Activated CD8-positive, alpha-beta T cell treated with anti-CD3 and anti-CD28 coated beads for 36 hours (primary cell): ENCODE results near the gene GANC. TPM values are rescaled to one million over a fixed set of nuclear protein-coding genes. Genes with fewer than 3 reads are reported as not detected.
"Not testable (repeated sequence)": the region's sequence is repeated elsewhere in the genome, so short reads cannot be mapped to it uniquely, and the experiment has no call there.

Experiments used
- ATAC-seq: fragments of 200-7000 bp; cut with Tn5 transposase; one replicate; pipeline ENCODE4 v1.10.0; 2021; ENCODE audit warnings: mild to moderate bottlenecking, moderate library complexity
- CTCF ChIA-PET: fragments of 350-600 bp; sonication (Branson Sonifier 250); formaldehyde crosslinking; loops from one replicate; lab custom pipeline; 2021; ENCODE audit warnings: antibody characterized with exemption; lab: Charles Lee
- POLR2A ChIA-PET: fragments of 350-600 bp; sonication (Branson Sonifier 250); formaldehyde crosslinking; loops from one replicate; lab custom pipeline; 2021; ENCODE audit warnings: antibody characterized with exemption; lab: Charles Lee
- DNase-seq: peaks from one replicate; pipeline ENCODE4 v3.0.0-alpha.2; 2020
- H3K27ac Mint-ChIP-seq: one replicate; pipeline ENCODE4 v1.8.0; 2021; ENCODE audit warnings: mild to moderate bottlenecking, mixed read lengths
- H3K27me3 Mint-ChIP-seq: one replicate; pipeline ENCODE4 v1.8.0; 2021; ENCODE audit warnings: mixed read lengths
- H3K36me3 Mint-ChIP-seq: one replicate; pipeline ENCODE4 v1.8.0; 2021; ENCODE audit warnings: low read depth, mixed read lengths
- H3K4me1 Mint-ChIP-seq: one replicate; pipeline ENCODE4 v1.8.0; 2021; ENCODE audit warnings: low read depth, mixed read lengths
- H3K4me3 Mint-ChIP-seq: one replicate; pipeline ENCODE4 v1.8.0; 2021; ENCODE audit warnings: mild to moderate bottlenecking, moderate library complexity, mixed read lengths
- H3K9me3 Mint-ChIP-seq: one replicate; pipeline ENCODE4 v1.8.0; 2021; ENCODE audit warnings: mixed read lengths
- CTCF ChIP-seq: fragments of 200-600 bp; IDR thresholded peaks from one replicate; pipeline ENCODE4 v1.8.0; 2022; ENCODE audit warnings: antibody characterized with exemption, mild to moderate bottlenecking
- intact Hi-C: fragments of 100-400 bp; cut with micrococcal nuclease; formaldehyde crosslinking; loops from one replicate; pipeline ENCODE4 v1.10.0; 2022
- total RNA-seq, 2 experiments: library from RNA; stranded (reverse); gene quantifications; one replicate each; pipeline ENCODE4 v1.2.3, GENCODE V29; 2021

GANC gene
- total RNA-seq, 2 experiments from 2014 or later: 18.0 to 22.2 TPM

DNA sequence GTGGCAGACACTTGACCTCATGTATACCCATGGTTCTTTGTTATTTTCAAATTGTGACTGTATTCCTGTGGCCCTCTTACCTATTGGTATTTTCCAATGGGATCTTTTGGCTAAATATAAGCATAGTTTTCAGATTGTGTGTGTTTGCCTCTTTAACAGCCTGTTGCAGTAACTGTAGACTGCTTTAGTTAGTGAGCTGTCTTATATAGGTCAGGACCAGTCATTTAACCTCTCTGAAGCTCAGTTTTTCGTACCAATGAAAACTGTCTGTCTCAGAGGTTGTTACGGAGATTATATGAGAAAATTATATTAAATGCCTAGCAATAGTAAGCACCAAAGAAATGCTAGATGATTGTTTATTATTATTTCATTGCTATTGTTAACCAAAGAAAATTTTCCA lies 57.0 kb downstream of the GANC start:
- Mint-ChIP-seq H3K27ac (no peak overlapping the region), H3K4me3 (no peak overlapping the region), H3K4me1 (no peaks in the 10 kb centered on the region), H3K9me3 (peaks cover 4% of the 10 kb centered on the region), H3K36me3 (peaks cover 18% of the 10 kb centered on the region), H3K27me3 (no peaks in the 10 kb centered on the region)
- intact Hi-C loops: no loop called here
- ChIA-PET POLR2A (no interaction called here), CTCF (no interaction called here)
- TF ChIP-seq CTCF: no peak
- no peak for DNase-seq
- no peak for ATAC-seq

GRCh38 chr15:42331235-42331634 lies 58.2 kb downstream of the GANC start:
- Mint-ChIP-seq H3K36me3 (peaks cover 22% of the 10 kb centered on the region), H3K4me1 (no peaks in the 10 kb centered on the region), H3K9me3 (peaks cover 12% of the 10 kb centered on the region), H3K27ac (no peak overlapping the region), H3K4me3 (no peak overlapping the region), H3K27me3 (no peaks in the 10 kb centered on the region)
- intact Hi-C loops: no loop called here
- TF ChIP-seq CTCF: no peak
- ChIA-PET POLR2A (no interaction called here), CTCF (no interaction called here)
- ATAC-seq (no peak), DNase-seq (no peak)

DNA sequence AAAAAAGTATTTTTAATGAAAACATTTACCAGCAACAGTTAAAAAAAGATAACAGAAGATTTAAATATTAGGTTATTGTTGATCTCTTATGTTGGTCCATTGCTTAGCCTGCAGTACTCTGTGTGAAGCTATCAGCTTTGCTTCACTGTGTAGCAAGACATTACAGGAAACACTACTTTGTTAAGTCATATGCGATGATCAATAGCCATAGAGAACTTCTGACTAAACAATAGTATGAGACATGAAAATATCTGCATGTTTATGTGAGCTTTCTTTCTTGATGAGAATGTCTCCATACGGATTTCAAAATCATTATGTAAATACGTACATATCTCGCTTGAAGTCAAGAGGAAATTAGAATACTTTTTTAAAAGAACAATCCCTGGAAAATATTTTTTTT lies 59.3 kb downstream of the GANC start:
- no peak overlapping the region for H3K27ac Mint-ChIP-seq
- no peaks in the 10 kb centered on the region for H3K4me1 Mint-ChIP-seq
- CTCF ChIA-PET: no interaction called here

DNA sequence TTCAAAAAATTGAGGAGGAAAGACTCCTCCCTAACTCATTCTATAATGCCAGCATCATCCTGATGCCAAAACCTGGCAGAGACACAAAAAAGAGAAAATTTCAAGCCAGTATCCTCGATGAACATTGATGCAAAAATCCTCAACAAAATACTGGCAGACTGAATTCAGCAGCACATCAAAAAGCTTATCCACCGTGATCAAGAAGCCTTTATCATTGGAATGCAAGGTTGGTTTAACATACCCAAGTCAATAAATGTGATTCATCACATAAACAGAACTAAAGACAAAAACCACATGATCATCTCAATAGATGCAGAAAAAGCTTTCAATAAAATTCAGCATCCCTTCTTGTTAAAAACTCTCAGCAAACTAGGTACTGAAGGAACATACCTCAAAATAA lies 62.1 kb downstream of the GANC start:
- POLR2A ChIA-PET: no interaction called here
- no peak for TF ChIP-seq CTCF
- H3K9me3 Mint-ChIP-seq: peaks cover 16% of the 10 kb centered on the region
- intact Hi-C loops: no loop called here
- CTCF ChIA-PET: no interaction called here
- H3K4me3 Mint-ChIP-seq: no peak overlapping the region
- H3K27me3 Mint-ChIP-seq: no peaks in the 10 kb centered on the region
- H3K27ac Mint-ChIP-seq: no peak overlapping the region
- H3K4me1 Mint-ChIP-seq: no peaks in the 10 kb centered on the region
- peaks cover 16% of the 10 kb centered on the region for H3K36me3 Mint-ChIP-seq
- ATAC-seq (no peak), DNase-seq (no peak)

More for the DNA sequence above, 59.3 kb downstream of the GANC start:
- no peak for ATAC-seq
- Mint-ChIP-seq H3K9me3 (peaks cover 16% of the 10 kb centered on the region), H3K27me3 (no peaks in the 10 kb centered on the region), H3K4me3 (no peak overlapping the region), H3K36me3 (peaks cover 16% of the 10 kb centered on the region)
- no peak for DNase-seq
- POLR2A ChIA-PET: no interaction called here
- no peak for TF ChIP-seq CTCF
- intact Hi-C loops: no loop called here

DNA sequence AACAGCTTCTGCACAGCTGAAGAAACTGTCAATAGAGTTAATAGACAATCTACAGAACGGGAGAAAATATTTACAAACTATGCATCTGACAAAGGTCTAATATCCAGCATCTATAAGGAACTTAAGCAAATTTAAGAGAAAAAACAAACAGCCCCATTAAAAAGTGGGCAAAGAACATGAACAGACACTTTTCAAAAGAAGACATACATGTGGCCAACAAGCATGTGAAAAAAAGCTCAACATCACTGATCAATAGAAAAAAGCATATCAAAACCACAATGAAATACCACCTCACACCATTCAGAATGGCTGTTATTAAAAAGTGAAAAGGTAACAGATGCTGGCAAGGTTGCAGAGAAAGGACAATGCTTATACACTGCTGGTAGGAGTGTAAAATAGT lies 63.6 kb downstream of the GANC start:
- Mint-ChIP-seq H3K9me3 (peaks cover 16% of the 10 kb centered on the region), H3K36me3 (peaks cover 16% of the 10 kb centered on the region)
- H3K4me1 Mint-ChIP-seq, H3K27me3 Mint-ChIP-seq, intact Hi-C loops, H3K27ac Mint-ChIP-seq, CTCF ChIA-PET, H3K4me3 Mint-ChIP-seq, DNase-seq, ATAC-seq, POLR2A ChIA-PET: not testable (repeated sequence)

- H3K4me3 Mint-ChIP-seq, H3K4me1 Mint-ChIP-seq, H3K27ac Mint-ChIP-seq, ATAC-seq, DNase-seq, H3K27me3 Mint-ChIP-seq, CTCF ChIA-PET, POLR2A ChIA-PET, intact Hi-C loops: not testable (repeated sequence)
- H3K9me3 Mint-ChIP-seq: peaks cover 16% of the 10 kb centered on the region
- H3K36me3 Mint-ChIP-seq: peaks cover 16% of the 10 kb centered on the region
Observed at GRCh38 chr15:42337104-42337503, 64.1 kb downstream of the GANC start.
